IMR-90 (cell line): ENCODE measurements around the gene IRF2. TPM values are rescaled to one million over a fixed set of nuclear protein-coding genes. Genes with fewer than 3 reads are reported as not detected.

Experiments
- ATAC-seq: fragments of 200-7000 bp; cut with Tn5 transposase; 2 replicates; pipeline ENCODE4 v1.9.1; 2020; ENCODE audit warnings: low read depth, mild to moderate bottlenecking, moderate library complexity
- BruUV-seq: library from RNA; stranded (reverse); fragments of 400-500 nt; replicated peaks from 2 replicates; lab custom pipeline; 2021; lab: Mats Ljungman, UMichigan
- CTCF ChIA-PET: fragments of 300-600 bp; formaldehyde crosslinking; extraction: SDS; loops from one replicate; lab custom pipeline; 2021; ENCODE audit warnings: antibody characterized with exemption; lab: Yijun Ruan, JAX
- POLR2A ChIA-PET: fragments of 300-600 bp; sonication (Branson Sonifier 250); formaldehyde crosslinking; loops from one replicate; lab custom pipeline; 2022; ENCODE audit warnings: antibody characterized with exemption; ENCODE audit not compliant: unreplicated experiment; lab: Charles Lee
- DNase-seq: peaks from one replicate; pipeline ENCODE4 v3.0.0; 2013
- H2AFZ ChIP-seq: replicated peaks from 2 replicates; pipeline ENCODE3; 2013; ENCODE audit warnings: low read length, mild to moderate bottlenecking; ENCODE audit not compliant: poor library complexity
- H2AK5ac ChIP-seq: 2 replicates; pipeline ENCODE4 v1.6.1; 2013; ENCODE audit warnings: low read depth, low read length, inconsistent platforms
- H2AK9ac ChIP-seq: replicated peaks from 2 replicates; pipeline ENCODE3; 2013; ENCODE audit warnings: mild to moderate bottlenecking, low read depth, low read length, moderate library complexity; ENCODE audit not compliant: poor library complexity
- H2BK120ac ChIP-seq: 2 replicates; pipeline ENCODE4 v1.6.1; 2013; ENCODE audit warnings: low read depth, low read length, inconsistent platforms
- H2BK15ac ChIP-seq: 3 replicates; pipeline ENCODE4 v1.6.1; 2013; ENCODE audit warnings: low read depth, low read length, inconsistent platforms
- H2BK20ac ChIP-seq: 2 replicates; pipeline ENCODE4 v1.6.1; 2013; ENCODE audit warnings: low read depth, mild to moderate bottlenecking, inconsistent platforms, low read length, moderate library complexity
- H2BK5ac ChIP-seq: 2 replicates; pipeline ENCODE4 v1.6.1; 2013; ENCODE audit warnings: mild to moderate bottlenecking, low read depth, low read length, inconsistent platforms; ENCODE audit not compliant: poor library complexity, severe bottlenecking
- H3K14ac ChIP-seq: replicated peaks from 2 replicates; pipeline ENCODE4 v1.6.1; 2013; ENCODE audit warnings: low read depth, low read length, inconsistent platforms
- H3K18ac ChIP-seq: 2 replicates; pipeline ENCODE4 v1.6.1; 2013; ENCODE audit warnings: low read depth, low read length, control low read depth
- H3K23ac ChIP-seq: 2 replicates; pipeline ENCODE4 v1.6.1; 2013; ENCODE audit warnings: low read depth, low read length, inconsistent platforms
- H3K27ac ChIP-seq: 2 replicates; pipeline ENCODE4 v1.5.1; 2013; ENCODE audit warnings: mild to moderate bottlenecking, control low read depth, low read length; ENCODE audit not compliant: insufficient read depth
- H3K27me3 ChIP-seq: 2 replicates; pipeline ENCODE4 v1.6.1; 2013; ENCODE audit warnings: low read length; ENCODE audit not compliant: control insufficient read depth, insufficient read depth
- H3K36me3 ChIP-seq: 2 replicates; pipeline ENCODE4 v1.6.1; 2013; ENCODE audit warnings: low read length, mixed read lengths; ENCODE audit not compliant: control insufficient read depth, insufficient read depth
- H3K4ac ChIP-seq: 2 replicates; pipeline ENCODE4 v1.6.1; 2013; ENCODE audit warnings: low read depth, low read length, inconsistent platforms
- H3K4me1 ChIP-seq: 2 replicates; pipeline ENCODE4 v1.6.1; 2013; ENCODE audit warnings: low read length, mixed read lengths; ENCODE audit not compliant: control insufficient read depth, insufficient read depth
- H3K4me2 ChIP-seq: 2 replicates; pipeline ENCODE4 v1.6.1; 2013; ENCODE audit warnings: low read depth, mild to moderate bottlenecking, control low read depth, low read length, moderate library complexity
- H3K4me3 ChIP-seq: 2 replicates; pipeline ENCODE4 v1.5.1; 2013; ENCODE audit warnings: low read depth, mild to moderate bottlenecking, control low read depth, low read length, moderate library complexity; ENCODE audit not compliant: insufficient read depth
- H3K56ac ChIP-seq: 2 replicates; pipeline ENCODE4 v1.6.1; 2013; ENCODE audit warnings: low read length, inconsistent platforms; ENCODE audit not compliant: insufficient read depth; ENCODE audit errors: extremely low read depth
- H3K79me1 ChIP-seq, 2 experiments: 2 replicates each; pipeline ENCODE4 v1.6.1; 2013; ENCODE audit warnings: low read length in 2 of 2, inconsistent platforms in 1 of 2, low read depth in 1 of 2
- H3K9ac ChIP-seq: 2 replicates; pipeline ENCODE4 v1.6.1; 2013; ENCODE audit warnings: low read depth, low read length, control low read depth
- H3K9me1 ChIP-seq: 2 replicates; pipeline ENCODE4 v1.6.1; 2013; ENCODE audit warnings: low read length, inconsistent platforms; ENCODE audit not compliant: insufficient read depth
- H3K9me3 ChIP-seq: 2 replicates; pipeline ENCODE4 v1.6.1; 2013; ENCODE audit warnings: low read length; ENCODE audit not compliant: control insufficient read depth, insufficient read depth
- H4K20me1 ChIP-seq: 2 replicates; pipeline ENCODE4 v1.6.1; 2013; ENCODE audit warnings: low read length, inconsistent platforms; ENCODE audit not compliant: insufficient read depth
- H4K5ac ChIP-seq: 2 replicates; pipeline ENCODE4 v1.6.1; 2013; ENCODE audit warnings: mild to moderate bottlenecking, low read depth, low read length, control low read depth
- H4K8ac ChIP-seq, 2 experiments: 2 replicates each; pipeline ENCODE4 v1.6.1; 2013; ENCODE audit warnings: low read depth in 2 of 2, low read length in 2 of 2, control low read depth in 1 of 2, inconsistent platforms in 1 of 2
- H4K91ac ChIP-seq: 2 replicates; pipeline ENCODE4 v1.6.1; 2013; ENCODE audit warnings: low read depth, low read length, inconsistent platforms; ENCODE audit not compliant: insufficient read depth
- CHD1 ChIP-seq: IDR thresholded peaks from 2 replicates; pipeline ENCODE4 v1.6.1; 2012; ENCODE audit warnings: low read depth, low read length, improper control_type of control experiment
- WGBS, 2 experiments: methylation state at CpG; one replicate each; pipeline versions ENCODE4 v1.1.5 to v1.1.7; 2013; ENCODE audit warnings: missing lambda C conversion rate in 2 of 2; ENCODE audit not compliant: insufficient read length in 1 of 2; ENCODE audit errors: extremely low coverage in 2 of 2; 5-methylcytosine and 5-hydroxymethylcytosine counted together
- dilution Hi-C: fragments of 300-500 bp; cut with HindIII; formaldehyde crosslinking; loops from one replicate; pipeline ENCODE4 v1.14.3; 2018; ENCODE audit warnings: low sequenced_read_pairs; ENCODE audit not compliant: unreplicated experiment
- in situ Hi-C: fragments of 300-500 bp; cut with MboI; formaldehyde crosslinking; loops from 3 replicates; pipeline ENCODE4 v1.14.3; 2019; ENCODE audit warnings: low sequenced_read_pairs, inconsistent platforms, mixed read lengths
- intact Hi-C: fragments of 100-400 bp; cut with micrococcal nuclease; formaldehyde crosslinking; loops from 2 replicates; pipeline ENCODE4 v1.10.0; 2022
- polyA plus RNA-seq, 3 experiments: library from polyadenylated mRNA; depleted of rRNA; stranded (reverse); fragments of >200 nt; gene quantifications; 2 replicates each; pipeline ENCODE4 v1.2.3, GENCODE V29; 2012; ENCODE audit warnings: low replicate concordance in 1 of 3
- total RNA-seq: library from RNA; depleted of rRNA; stranded (reverse); fragments of >200 nt; gene quantifications from 2 replicates; pipeline ENCODE4 v1.2.3, GENCODE V29; 2012
- TF ChIP-seq, protein P1 (sequence below): fragments of 150-350 bp; IDR thresholded peaks from 2 replicates; pipeline ENCODE4 v1.6.1; 2016; ENCODE audit warnings: low read depth, mild to moderate bottlenecking, low read length, moderate library complexity, borderline replicate concordance

The IRF2 gene
- total and polyA plus RNA-seq, 2 of the 4 experiments (the other 2 are of a cell fraction): 16.5 to 21.9 TPM

DNA sequence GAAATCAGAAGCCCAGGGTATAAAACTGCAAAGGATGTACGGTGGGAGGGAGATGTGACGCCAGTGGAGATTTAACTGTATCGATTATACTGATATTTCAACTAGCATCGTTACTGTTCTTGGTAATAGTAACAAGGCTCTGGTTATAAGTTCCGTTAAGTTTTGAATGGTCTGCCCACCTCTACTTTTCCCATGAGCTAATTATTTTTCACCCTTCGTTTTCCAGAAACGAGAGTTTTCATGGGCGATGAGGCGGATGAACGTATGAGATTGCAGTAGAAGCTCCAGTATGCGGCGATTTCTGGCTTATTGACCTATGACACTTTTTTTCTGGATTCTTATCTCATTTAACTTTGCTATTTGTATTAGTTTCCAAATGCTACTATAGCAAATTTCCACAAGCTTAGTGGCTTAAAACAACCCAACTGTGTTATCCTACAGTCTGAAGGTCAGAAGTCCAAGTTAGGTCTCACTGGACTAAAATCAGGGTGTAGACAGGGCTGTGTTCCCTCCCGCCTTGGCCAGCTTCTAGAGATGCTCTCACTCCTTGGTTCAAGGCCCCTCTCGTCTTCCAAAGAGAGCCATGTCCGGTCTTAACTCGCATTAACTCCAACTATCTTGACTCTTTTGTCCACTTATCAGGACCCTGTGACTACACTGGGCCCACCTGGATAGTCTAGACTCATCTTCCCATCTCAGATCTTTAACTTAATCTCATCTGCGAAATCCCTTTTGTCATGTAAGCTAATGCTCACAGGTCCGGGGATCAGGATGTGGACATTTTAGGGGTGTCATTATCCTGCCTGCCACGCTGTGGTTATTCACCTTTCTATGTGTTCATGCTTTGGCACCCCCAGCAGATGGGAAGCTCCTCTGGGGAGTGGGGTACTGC is 122.5 kb downstream of the IRF2 start (continued):
- TF ChIP-seq, protein P1, sequence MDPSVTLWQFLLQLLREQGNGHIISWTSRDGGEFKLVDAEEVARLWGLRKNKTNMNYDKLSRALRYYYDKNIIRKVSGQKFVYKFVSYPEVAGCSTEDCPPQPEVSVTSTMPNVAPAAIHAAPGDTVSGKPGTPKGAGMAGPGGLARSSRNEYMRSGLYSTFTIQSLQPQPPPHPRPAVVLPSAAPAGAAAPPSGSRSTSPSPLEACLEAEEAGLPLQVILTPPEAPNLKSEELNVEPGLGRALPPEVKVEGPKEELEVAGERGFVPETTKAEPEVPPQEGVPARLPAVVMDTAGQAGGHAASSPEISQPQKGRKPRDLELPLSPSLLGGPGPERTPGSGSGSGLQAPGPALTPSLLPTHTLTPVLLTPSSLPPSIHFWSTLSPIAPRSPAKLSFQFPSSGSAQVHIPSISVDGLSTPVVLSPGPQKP: no peak

DNA sequence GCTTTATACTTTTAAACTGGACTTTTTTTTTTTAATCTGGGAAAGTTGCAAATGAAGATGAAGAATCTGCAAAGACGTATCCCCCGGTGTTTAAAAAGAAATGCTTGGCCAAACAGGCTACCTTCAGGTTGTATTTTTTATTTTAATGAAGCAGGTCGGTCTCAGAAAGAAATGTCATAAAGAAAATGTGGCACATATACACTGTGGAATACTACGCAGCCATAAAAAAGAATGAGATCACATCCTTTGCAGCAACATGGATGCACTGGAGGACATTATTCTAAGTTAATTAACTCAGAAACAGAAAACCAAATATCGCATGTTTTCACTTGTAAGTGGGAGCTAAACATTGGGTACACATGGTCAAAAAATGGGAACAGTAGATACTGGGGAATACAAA is 123.4 kb downstream of the IRF2 start:
- Histone ChIP-seq H3K9ac (no peak overlapping the region), H3K4me1 (peaks cover 23% of the 10 kb centered on the region), H3K27me3 (no peaks in the 10 kb centered on the region), H2AK9ac (no peak overlapping the region), H4K5ac (no peak overlapping the region), H2BK15ac (no peak overlapping the region), H3K18ac (no peak overlapping the region), H3K79me1 (no peaks in the 10 kb centered on the region), H3K14ac (no peak overlapping the region), H4K91ac (no peak overlapping the region), H3K23ac (no peak overlapping the region), H3K4me3 (no peak overlapping the region), H2BK120ac (no peak overlapping the region), H3K9me1 (peaks cover 9% of the 10 kb centered on the region; the same call in 1 of the 2 replicates), H2AK5ac (no peak overlapping the region), H3K27ac (no peak overlapping the region), H3K9me3 (no peaks in the 10 kb centered on the region), H3K56ac (no peak overlapping the region), H3K4ac (no peak overlapping the region), H4K20me1 (no peaks in the 10 kb centered on the region), H4K8ac (no peak overlapping the region), H2AFZ (no peak overlapping the region), H2BK20ac (no peak overlapping the region), H3K36me3 (no peaks in the 10 kb centered on the region), H2BK5ac (no peak overlapping the region), H3K4me2 (no peak overlapping the region)
- DNase-seq (no peak), ATAC-seq (no peak)
- in situ Hi-C loops (no loop called here), dilution Hi-C loops (no loop called here), intact Hi-C loops (no loop called here)
- 100% methylated on average over 1 of the region's 5 CpGs; no CpG with 5 or more reads in 1 of the 2 experiments for WGBS, 2 experiments
- ChIA-PET CTCF (no interaction called here), POLR2A (no interaction called here)
- no TSS peak for BruUV-seq
- no peak for TF ChIP-seq CHD1
